ENCODE data around the gene REM2.

REM2 gene

GRCh38 chr14:22875748-22876319 lies 7.2 kb upstream of the REM2 start:
- DNase-seq, result no peak

- DNase-seq, result no peak
These were observed 6.0 kb upstream of the REM2 start for GRCh38 chr14:22877000-22877501.

- DNase-seq, result no peak
These were observed 4.5 kb upstream of the REM2 start for GRCh38 chr14:22878271-22879246.

- no peak for DNase-seq
These were observed 958 bp upstream of the REM2 start for GRCh38 chr14:22882064-22882463.

GRCh38 chr14:22882529-22883172 lies 371 bp upstream of the REM2 start:
- peak; percentile 79 for DNase-seq

GRCh38 chr14:22884076-22884737 lies 1.2 kb downstream of the REM2 start:
- no peak for DNase-seq

- DNase-seq, result no peak
These were observed 1.9 kb downstream of the REM2 start for GRCh38 chr14:22884738-22885523.

GRCh38 chr14:22885975-22886374 lies 3.0 kb downstream of the REM2 start:
- no peak for DNase-seq

- DNase-seq, result peak; percentile 83
These were observed 3.7 kb downstream of the REM2 start for GRCh38 chr14:22886500-22887259.

- peak; percentile 99 for DNase-seq
These were observed 4.4 kb downstream of the REM2 start for GRCh38 chr14:22887260-22887989.

- DNase-seq, result no peak
These were observed 5.0 kb downstream of the REM2 start for GRCh38 chr14:22887990-22888378.

- DNase-seq, result no peak
These were observed 5.6 kb downstream of the REM2 start for GRCh38 chr14:22888662-22889061.

GRCh38 chr14:22890416-22890815 lies 7.4 kb downstream of the REM2 start:
- no peak for DNase-seq

GRCh38 chr14:22892488-22892887 lies 9.5 kb downstream of the REM2 start:
- DNase-seq, result no peak

- DNase-seq, result no peak
These were observed 10.7 kb downstream of the REM2 start for GRCh38 chr14:22893706-22894105.

GRCh38 chr14:22895402-22895801 lies 12.4 kb downstream of the REM2 start:
- no peak for DNase-seq

- DNase-seq, result peak; percentile 9
These were observed 13.3 kb downstream of the REM2 start for GRCh38 chr14:22896356-22896755.

- DNase-seq, result peak; percentile 31
These were observed 13.7 kb downstream of the REM2 start for GRCh38 chr14:22896760-22897159.

GRCh38 chr14:22897357-22897756 lies 14.3 kb downstream of the REM2 start:
- no peak for DNase-seq

- no peak for DNase-seq
These were observed 15.5 kb downstream of the REM2 start for GRCh38 chr14:22898302-22899090.

Data from NCI-H1105 treated with DMSO at 0.1 percent for 48 hours (cell line).